Spleen (tissue), 11 donors: ENCODE measurements around the gene CNPPD1. TPM values are rescaled to one million over a fixed set of nuclear protein-coding genes. Genes with fewer than 3 reads are reported as not detected.

ENCODE experiments used
- DNase-seq: peaks from one replicate; pipeline ENCODE4 v3.0.0-alpha.2; 2020
- H3K27ac ChIP-seq, 8 donors: fragments of 200-600 bp; sonication (generic) in 7 of 8; 1 replicate in 4 of 8; 2 replicates in 4 of 8; pipeline versions ENCODE4 v1.5.0 to v1.8.0; 2016 to 2021; ENCODE audit warnings: inconsistent platforms in 4 of 8, mild to moderate bottlenecking in 4 of 8, moderate library complexity in 1 of 8
- H3K27me3 ChIP-seq, 7 donors: fragments of 200-600 bp; sonication (generic) in 6 of 7; replicated peaks in 1 of 7; 1 replicate in 4 of 7; 2 replicates in 3 of 7; pipeline versions ENCODE4 v1.5.0 to v1.8.0; 2016 to 2021; ENCODE audit warnings: inconsistent platforms in 3 of 7, mild to moderate bottlenecking in 1 of 7
- H3K36me3 ChIP-seq, 6 donors: fragments of 200-600 bp; sonication (generic) in 5 of 6; 1 replicate in 4 of 6; 2 replicates in 2 of 6; pipeline versions ENCODE4 v1.5.0 to v1.8.0; 2016 to 2021; ENCODE audit warnings: inconsistent platforms in 2 of 6
- H3K4me1 ChIP-seq, 6 donors: fragments of 200-600 bp; sonication (generic) in 5 of 6; 1 replicate in 3 of 6; 2 replicates in 3 of 6; pipeline versions ENCODE4 v1.5.0 to v1.8.0; 2016 to 2021; ENCODE audit warnings: inconsistent platforms in 3 of 6
- H3K4me3 ChIP-seq, 8 donors: fragments of 200-600 bp; sonication (generic) in 7 of 8; 1 replicate in 4 of 8; 2 replicates in 4 of 8; pipeline versions ENCODE4 v1.5.0 to v1.8.0; 2016 to 2021; ENCODE audit warnings: inconsistent platforms in 4 of 8, mild to moderate bottlenecking in 4 of 8, moderate library complexity in 2 of 8
- H3K9me3 ChIP-seq, 8 donors: fragments of 200-600 bp; sonication (generic) in 7 of 8; 1 replicate in 4 of 8; 2 replicates in 4 of 8; pipeline versions ENCODE4 v1.5.0 to v1.8.0; 2016 to 2021; ENCODE audit warnings: inconsistent platforms in 4 of 8
- CTCF ChIP-seq, 11 experiments: fragments of 200-600 bp in 7 of 11; fragments of 450-650 bp in 4 of 11; sonication (generic) in 4 of 11; IDR thresholded peaks in 8 of 11; conservative IDR thresholded peaks in 3 of 11; 1 replicate in 7 of 11; 2 replicates in 4 of 11; pipeline versions ENCODE4 v1.4.0 to v1.8.0; 2016 to 2021; ENCODE audit warnings: antibody characterized with exemption in 11 of 11, inconsistent platforms in 4 of 11, mild to moderate bottlenecking in 1 of 11
- POLR2A ChIP-seq, 3 donors: fragments of 450-650 bp; IDR thresholded peaks; one replicate each; pipeline ENCODE4 v1.5.1; 2017; ENCODE audit warnings: antibody characterized with exemption in 3 of 3, mild to moderate bottlenecking in 1 of 3
- POLR2AphosphoS5 ChIP-seq, 3 donors: sonication (generic); formaldehyde crosslinking; IDR thresholded peaks; one replicate each; pipeline ENCODE4 v1.5.1; 2017; ENCODE audit warnings: antibody characterized with exemption in 3 of 3
- WGBS, 5 donors: extraction: QIAGEN DNeasy Blood & Tissue Kit in 3 of 5; methylation state at CpG; one replicate each; pipeline versions ENCODE4 v1.1.5 to v1.1.7; 2013 to 2018; 5-methylcytosine and 5-hydroxymethylcytosine counted together
- intact Hi-C: fragments of 100-400 bp; cut with DNase I; formaldehyde crosslinking; loops from one replicate; pipeline ENCODE4 v1.15.0; 2023; ENCODE audit warnings: low total_unique reads
- polyA plus RNA-seq, 3 donors: library from polyadenylated mRNA; stranded (reverse); fragments of 200-250 nt; gene quantifications; one replicate each; pipeline ENCODE4 v1.2.1, GENCODE V29; 2013
- total RNA-seq, 7 donors: library from RNA; depleted of rRNA in 3 of 7; stranded (reverse); fragments of >200 nt in 3 of 7; fragmentation: NEBNext Ultra II Directional in 4 of 7; extraction: Animal tissue kit (Norgen Biotek cat#: 25700) in 4 of 7; gene quantifications; one replicate each; pipeline versions ENCODE4 v1.1.0 to v1.2.1, GENCODE V29; 2016 to 2021
- donor health status: healthy with polysubstance abuse.
- donor health status: DM: no; HTN: no; CAD: no; lungs with moderate emphysema.
- donor health status: DM: no; HTN: no; CAD: no.
- donor health status: Bipolar disorder and iron deficiency.
- donor health status: healthy.
- donor health status: DM: no; HTN: no; CAD: no.
- donor health status: DM: yes; HTN: yes; CAD: no.

Gene CNPPD1
- total and polyA plus RNA-seq, 10 donors: 51.3 to 80.8 (median 65.2) TPM

- intact Hi-C loops: loop anchor here (10.0 kb wide), 1 partner anchor 95 kb away; no protein-coding TSS in a partner anchor
These were observed 27.1 kb downstream of the CNPPD1 start for GRCh38 chr2:219149667-219150066.

GRCh38 chr2:219142329-219142728 is 34.4 kb downstream of the CNPPD1 start:
- no peak for DNase-seq
- H3K27ac ChIP-seq: no peak overlapping the region
- 84 to 91% (median 87%) methylated on average over 4 to 6 of the region's 6 CpGs for WGBS, 5 donors
- no peaks in the 10 kb centered on the region for H3K9me3 ChIP-seq
- H3K27me3 ChIP-seq: no peaks in the 10 kb centered on the region
- intact Hi-C loops: no loop called here
- H3K4me3 ChIP-seq: no peak overlapping the region
- peaks cover 0 to 98% (median 81%) of the 10 kb centered on the region in 6 donors for H3K36me3 ChIP-seq
- no peaks in the 10 kb centered on the region for H3K4me1 ChIP-seq
- TF ChIP-seq CTCF (IDR thresholded peaks at IDR 0.05 in 8 of 11, conservative IDR thresholded peaks at IDR 0.05 in 3 of 11): no peak
- no peak for TF ChIP-seq POLR2AphosphoS5 (IDR thresholded peaks at IDR 0.05)
- no peak for TF ChIP-seq POLR2A (IDR thresholded peaks at IDR 0.05)

More at GRCh38 chr2:219149667-219150066, 27.1 kb downstream of the CNPPD1 start:
- Histone ChIP-seq H3K36me3 (peaks cover 0 to 99% (median 53%) of the 10 kb centered on the region in 6 donors), H3K27ac (no peak overlapping the region), H3K4me3 (no peak overlapping the region), H3K27me3 (no peaks in the 10 kb centered on the region), H3K9me3 (no peaks in the 10 kb centered on the region), H3K4me1 (no peaks in the 10 kb centered on the region)
- DNase-seq: no peak
- TF ChIP-seq POLR2AphosphoS5 (IDR thresholded peaks at IDR 0.05) (no peak), POLR2A (IDR thresholded peaks at IDR 0.05) (no peak), CTCF (IDR thresholded peaks at IDR 0.05 in 8 of 11, conservative IDR thresholded peaks at IDR 0.05 in 3 of 11) (no peak)
- 41 to 78% (median 52%) methylated on average over 1 of the region's 1 CpG for WGBS, 5 donors

GRCh38 chr2:219140722-219141121 is 36.0 kb downstream of the CNPPD1 start:
- no peak overlapping the region for H3K27ac ChIP-seq
- H3K36me3 ChIP-seq: peaks cover 0 to 89% (median 65%) of the 10 kb centered on the region in 6 donors
- H3K4me3 ChIP-seq: no peak overlapping the region
- DNase-seq: no peak
- H3K4me1 ChIP-seq: no peaks in the 10 kb centered on the region
- intact Hi-C loops: no loop called here
- 88 to 98% (median 94%) methylated on average over 3 of the region's 3 CpGs for WGBS, 5 donors
- H3K9me3 ChIP-seq: no peaks in the 10 kb centered on the region
- TF ChIP-seq POLR2AphosphoS5 (IDR thresholded peaks at IDR 0.05) (no peak), POLR2A (IDR thresholded peaks at IDR 0.05) (no peak), CTCF (IDR thresholded peaks at IDR 0.05 in 8 of 11, conservative IDR thresholded peaks at IDR 0.05 in 3 of 11) (no peak)
- H3K27me3 ChIP-seq: no peaks in the 10 kb centered on the region

GRCh38 chr2:219133976-219134375 is 42.7 kb downstream of the CNPPD1 start:
- no peak for TF ChIP-seq POLR2A (IDR thresholded peaks at IDR 0.05)
- TF ChIP-seq CTCF (IDR thresholded peaks at IDR 0.05 in 8 of 11, conservative IDR thresholded peaks at IDR 0.05 in 3 of 11): no peak
- TF ChIP-seq POLR2AphosphoS5 (IDR thresholded peaks at IDR 0.05): no peak
- H3K36me3 ChIP-seq: peaks cover 0 to 43% (median 2%) of the 10 kb centered on the region in 6 donors
- no peak overlapping the region for H3K4me3 ChIP-seq
- H3K9me3 ChIP-seq: no peaks in the 10 kb centered on the region
- DNase-seq: no peak
- intact Hi-C loops: no loop called here
- H3K27me3 ChIP-seq: no peaks in the 10 kb centered on the region
- WGBS, 5 donors: 60 to 88% (median 71%) methylated on average over 4 of the region's 4 CpGs
- H3K4me1 ChIP-seq: no peaks in the 10 kb centered on the region
- H3K27ac ChIP-seq: no peak overlapping the region
